22Rv1 (cell line): ENCODE results near the gene VWA5B1.

Experiments used
- ZFX ChIP-seq: fragments of 450-650 bp; IDR thresholded peaks from 2 replicates; pipeline ENCODE4 v1.6.1; 2017; ENCODE audit warnings: antibody characterized with exemption, borderline replicate concordance
- TF ChIP-seq, protein P1 (sequence below): fragments of 450-650 bp; IDR thresholded peaks from 2 replicates; pipeline ENCODE4 v1.5.1; 2017; ENCODE audit warnings: mild to moderate bottlenecking

DNA sequence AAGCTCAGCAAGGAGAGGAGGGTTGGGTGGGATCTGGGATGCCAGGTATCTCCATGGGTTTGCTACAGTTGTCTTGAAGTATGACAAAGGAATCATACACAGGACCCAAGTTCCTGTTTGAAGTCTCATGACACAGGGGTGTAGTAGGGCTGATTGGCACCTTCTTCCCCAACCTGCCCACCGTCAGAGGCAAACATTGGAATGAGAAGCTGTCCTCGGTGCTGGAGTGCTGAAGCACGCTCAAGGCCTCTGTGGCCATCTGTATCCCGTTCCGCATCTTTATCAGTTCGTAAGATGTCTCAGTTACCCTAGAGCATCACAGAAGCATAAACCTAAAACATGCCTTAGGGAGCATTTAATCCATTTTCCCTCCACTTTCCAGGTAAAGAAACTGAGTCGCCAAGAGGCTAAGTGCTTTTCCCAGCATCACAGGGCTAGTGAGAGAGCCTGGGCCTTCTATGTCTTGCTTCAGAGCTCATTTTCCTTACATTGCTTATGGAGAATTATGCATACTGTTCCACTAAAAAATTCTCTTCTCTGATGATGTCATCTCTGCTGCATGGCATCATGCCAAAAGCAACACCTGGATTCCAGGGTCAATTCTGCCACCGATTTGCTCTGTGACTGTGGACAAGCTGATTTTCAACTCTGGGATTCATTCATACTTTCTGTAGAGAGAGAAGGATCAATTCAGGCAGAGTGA, 34.2 kb downstream of the VWA5B1 start:
- TF ChIP-seq, protein P1, sequence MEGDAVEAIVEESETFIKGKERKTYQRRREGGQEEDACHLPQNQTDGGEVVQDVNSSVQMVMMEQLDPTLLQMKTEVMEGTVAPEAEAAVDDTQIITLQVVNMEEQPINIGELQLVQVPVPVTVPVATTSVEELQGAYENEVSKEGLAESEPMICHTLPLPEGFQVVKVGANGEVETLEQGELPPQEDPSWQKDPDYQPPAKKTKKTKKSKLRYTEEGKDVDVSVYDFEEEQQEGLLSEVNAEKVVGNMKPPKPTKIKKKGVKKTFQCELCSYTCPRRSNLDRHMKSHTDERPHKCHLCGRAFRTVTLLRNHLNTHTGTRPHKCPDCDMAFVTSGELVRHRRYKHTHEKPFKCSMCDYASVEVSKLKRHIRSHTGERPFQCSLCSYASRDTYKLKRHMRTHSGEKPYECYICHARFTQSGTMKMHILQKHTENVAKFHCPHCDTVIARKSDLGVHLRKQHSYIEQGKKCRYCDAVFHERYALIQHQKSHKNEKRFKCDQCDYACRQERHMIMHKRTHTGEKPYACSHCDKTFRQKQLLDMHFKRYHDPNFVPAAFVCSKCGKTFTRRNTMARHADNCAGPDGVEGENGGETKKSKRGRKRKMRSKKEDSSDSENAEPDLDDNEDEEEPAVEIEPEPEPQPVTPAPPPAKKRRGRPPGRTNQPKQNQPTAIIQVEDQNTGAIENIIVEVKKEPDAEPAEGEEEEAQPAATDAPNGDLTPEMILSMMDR: no peak
- no peak for TF ChIP-seq ZFX
